Peyer's patch (tissue), 4 donors: ENCODE data around the gene TFPI. TPM values are rescaled to one million over a fixed set of nuclear protein-coding genes. Genes with fewer than 3 reads are reported as not detected.
A peak's percentile ranks its signal among the peaks of the same experiment; 100 is the strongest.

Experiments used
- DNase-seq, 3 donors: peaks; one replicate each; pipeline ENCODE4 v3.0.0-alpha.2; 2017 to 2019
- H3K27ac ChIP-seq, 4 donors: fragments of 200-600 bp; sonication (generic); one replicate each; pipeline ENCODE4 v1.5.1; 2016 to 2019
- H3K27me3 ChIP-seq, 2 donors: fragments of 200-600 bp; sonication (generic); one replicate each; pipeline ENCODE4 v1.5.1; 2019
- H3K36me3 ChIP-seq, 3 donors: fragments of 200-600 bp; sonication (generic); one replicate each; pipeline ENCODE4 v1.5.1; 2016 to 2019
- H3K4me1 ChIP-seq, 4 donors: fragments of 200-600 bp; sonication (generic); one replicate each; pipeline ENCODE4 v1.5.1; 2016 to 2019
- H3K4me3 ChIP-seq, 4 donors: fragments of 200-600 bp; sonication (generic); 1 replicate in 3 of 4; 2 replicates in 1 of 4; pipeline ENCODE4 v1.5.1; 2016 to 2019; ENCODE audit warnings: mild to moderate bottlenecking in 1 of 4
- H3K9me3 ChIP-seq, 4 donors: fragments of 200-600 bp; sonication (generic); one replicate each; pipeline ENCODE4 v1.5.1; 2016 to 2019; ENCODE audit warnings: mild to moderate bottlenecking in 1 of 4
- POLR2A ChIP-seq, 2 donors: fragments of 450-650 bp; IDR thresholded peaks; one replicate each; pipeline ENCODE4 v1.5.1; 2017; ENCODE audit warnings: antibody characterized with exemption in 2 of 2, mild to moderate bottlenecking in 2 of 2, moderate library complexity in 2 of 2
- total RNA-seq, 4 donors: library from RNA; depleted of rRNA; stranded (reverse); fragments of >200 nt; gene quantifications; one replicate each; pipeline ENCODE4 v1.1.0, GENCODE V29; 2016
- TF ChIP-seq, protein P1 (sequence below), 6 experiments: fragments of 450-650 bp in 4 of 6; fragments of 200-600 bp in 2 of 6; sonication (generic) in 1 of 6; IDR thresholded peaks; one replicate each; pipeline ENCODE4 v1.5.1; 2017 to 2019; ENCODE audit warnings: antibody characterized with exemption in 6 of 6, mild to moderate bottlenecking in 3 of 6, moderate library complexity in 1 of 6

TFPI gene
- total RNA-seq, 4 donors from 2014 or later, result 69.9 to 91.4 (median 75.8) TPM

DNA sequence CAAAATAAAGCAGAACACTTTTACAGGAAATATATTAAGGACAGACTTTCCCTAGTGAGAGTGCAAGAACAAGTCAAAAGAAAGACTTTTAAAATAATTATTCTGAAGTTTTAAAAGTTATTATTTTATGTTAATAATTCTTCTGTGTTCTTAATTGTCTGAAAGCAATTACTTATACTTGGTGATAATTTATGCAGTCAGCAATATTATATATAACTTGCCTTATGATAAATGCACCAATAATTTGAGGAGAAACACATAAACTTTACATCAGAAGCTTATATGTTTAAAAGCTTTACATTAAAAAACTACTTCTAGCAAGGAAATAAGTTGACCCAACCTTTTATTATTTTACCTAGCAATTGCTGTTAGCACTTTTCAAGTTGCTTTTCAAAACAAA, 102.7 kb downstream of the TFPI start:
- no peaks in the 10 kb centered on the region for H3K27me3 ChIP-seq
- no peaks in the 10 kb centered on the region for H3K36me3 ChIP-seq
- no peak overlapping the region for H3K4me3 ChIP-seq
- H3K4me1 ChIP-seq, result no peaks in the 10 kb centered on the region
- no peak for DNase-seq
- H3K27ac ChIP-seq, result no peak overlapping the region
- TF ChIP-seq, protein P1, sequence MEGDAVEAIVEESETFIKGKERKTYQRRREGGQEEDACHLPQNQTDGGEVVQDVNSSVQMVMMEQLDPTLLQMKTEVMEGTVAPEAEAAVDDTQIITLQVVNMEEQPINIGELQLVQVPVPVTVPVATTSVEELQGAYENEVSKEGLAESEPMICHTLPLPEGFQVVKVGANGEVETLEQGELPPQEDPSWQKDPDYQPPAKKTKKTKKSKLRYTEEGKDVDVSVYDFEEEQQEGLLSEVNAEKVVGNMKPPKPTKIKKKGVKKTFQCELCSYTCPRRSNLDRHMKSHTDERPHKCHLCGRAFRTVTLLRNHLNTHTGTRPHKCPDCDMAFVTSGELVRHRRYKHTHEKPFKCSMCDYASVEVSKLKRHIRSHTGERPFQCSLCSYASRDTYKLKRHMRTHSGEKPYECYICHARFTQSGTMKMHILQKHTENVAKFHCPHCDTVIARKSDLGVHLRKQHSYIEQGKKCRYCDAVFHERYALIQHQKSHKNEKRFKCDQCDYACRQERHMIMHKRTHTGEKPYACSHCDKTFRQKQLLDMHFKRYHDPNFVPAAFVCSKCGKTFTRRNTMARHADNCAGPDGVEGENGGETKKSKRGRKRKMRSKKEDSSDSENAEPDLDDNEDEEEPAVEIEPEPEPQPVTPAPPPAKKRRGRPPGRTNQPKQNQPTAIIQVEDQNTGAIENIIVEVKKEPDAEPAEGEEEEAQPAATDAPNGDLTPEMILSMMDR (IDR thresholded peaks at IDR 0.05), result no peak
- no peak for TF ChIP-seq POLR2A (IDR thresholded peaks at IDR 0.05)
- no peaks in the 10 kb centered on the region for H3K9me3 ChIP-seq

DNA sequence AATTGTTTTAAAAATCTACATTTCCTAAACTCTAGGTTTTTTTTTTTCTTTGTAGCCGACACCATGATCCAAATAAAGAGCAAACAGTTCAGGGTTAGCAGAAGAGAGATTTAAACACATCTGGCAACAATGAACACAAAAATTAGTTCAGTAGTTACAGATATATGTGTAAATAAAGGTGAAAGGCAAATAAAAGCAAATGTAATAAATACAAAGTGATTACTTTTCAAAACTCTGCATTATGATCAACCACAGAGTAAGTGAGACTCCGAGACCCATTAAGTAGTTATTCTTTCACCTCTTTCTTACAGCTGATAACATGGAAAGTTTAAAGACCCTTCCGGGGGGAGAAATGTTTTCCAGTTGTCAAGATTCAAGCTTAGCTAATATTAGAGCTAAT, 106.9 kb downstream of the TFPI start:
- no peaks in the 10 kb centered on the region for H3K27me3 ChIP-seq
- TF ChIP-seq, protein P1 (IDR thresholded peaks at IDR 0.05), result no peak
- TF ChIP-seq POLR2A (IDR thresholded peaks at IDR 0.05), result no peak
- DNase-seq, result no peak
- H3K4me1 ChIP-seq, result no peaks in the 10 kb centered on the region
- peak overlapping the region in 1 of 4 donors; percentile 52 for H3K27ac ChIP-seq
- peak overlapping the region in 3 of 4 donors; percentile 5 to 35 (median 23) for H3K4me3 ChIP-seq
- no peaks in the 10 kb centered on the region for H3K36me3 ChIP-seq
- no peaks in the 10 kb centered on the region for H3K9me3 ChIP-seq

DNA sequence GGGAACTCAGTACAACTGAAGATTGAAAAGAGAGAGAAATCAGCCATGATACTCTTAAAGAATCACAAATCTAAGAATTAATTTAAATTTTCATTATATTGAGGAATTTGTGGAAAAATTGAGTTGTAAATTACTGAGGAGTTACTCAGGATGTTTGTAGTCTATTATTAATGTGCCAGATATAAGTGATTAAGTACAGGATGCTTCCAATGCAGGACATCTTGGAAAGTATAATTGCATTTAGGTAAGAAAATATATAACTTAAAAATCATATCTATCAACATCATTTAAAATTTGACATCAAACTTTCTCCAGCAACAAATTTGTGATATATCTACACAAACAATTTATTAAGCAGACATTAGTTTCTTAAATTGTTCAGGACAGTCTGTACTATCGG, 107.5 kb downstream of the TFPI start:
- Histone ChIP-seq H3K27me3 (no peaks in the 10 kb centered on the region), H3K27ac (no peak overlapping the region), H3K4me1 (no peaks in the 10 kb centered on the region), H3K9me3 (no peaks in the 10 kb centered on the region), H3K4me3 (peak overlapping the region in 1 of 4 donors; percentile 35), H3K36me3 (no peaks in the 10 kb centered on the region)
- no peak for TF ChIP-seq POLR2A (IDR thresholded peaks at IDR 0.05)
- TF ChIP-seq, protein P1 (IDR thresholded peaks at IDR 0.05), result no peak
- DNase-seq, result no peak

DNA sequence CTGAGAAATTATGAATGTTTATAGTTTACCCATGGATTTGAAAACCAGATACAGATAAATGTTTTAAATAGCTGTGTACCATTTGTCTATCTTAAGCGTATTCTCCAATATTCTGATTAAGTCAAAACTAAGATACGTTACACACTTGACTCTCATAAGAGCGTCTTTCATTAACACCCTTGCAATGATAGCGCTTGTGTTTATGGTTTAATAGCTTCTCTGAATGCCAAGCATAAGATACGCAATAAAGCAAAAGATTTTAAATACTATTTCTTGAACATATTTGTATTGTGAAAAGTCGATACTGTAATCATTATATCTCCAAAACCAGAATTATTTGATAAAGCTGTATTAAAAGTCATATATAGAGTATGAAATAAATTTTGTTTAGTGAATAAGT, 109.2 kb downstream of the TFPI start:
- no peaks in the 10 kb centered on the region for H3K4me1 ChIP-seq
- no peak for TF ChIP-seq POLR2A (IDR thresholded peaks at IDR 0.05)
- TF ChIP-seq, protein P1 (IDR thresholded peaks at IDR 0.05), result no peak
- H3K27me3 ChIP-seq, result no peaks in the 10 kb centered on the region
- no peak for DNase-seq
- H3K4me3 ChIP-seq, result no peak overlapping the region
- H3K36me3 ChIP-seq, result no peaks in the 10 kb centered on the region
- H3K9me3 ChIP-seq, result no peaks in the 10 kb centered on the region
- no peak overlapping the region for H3K27ac ChIP-seq

DNA sequence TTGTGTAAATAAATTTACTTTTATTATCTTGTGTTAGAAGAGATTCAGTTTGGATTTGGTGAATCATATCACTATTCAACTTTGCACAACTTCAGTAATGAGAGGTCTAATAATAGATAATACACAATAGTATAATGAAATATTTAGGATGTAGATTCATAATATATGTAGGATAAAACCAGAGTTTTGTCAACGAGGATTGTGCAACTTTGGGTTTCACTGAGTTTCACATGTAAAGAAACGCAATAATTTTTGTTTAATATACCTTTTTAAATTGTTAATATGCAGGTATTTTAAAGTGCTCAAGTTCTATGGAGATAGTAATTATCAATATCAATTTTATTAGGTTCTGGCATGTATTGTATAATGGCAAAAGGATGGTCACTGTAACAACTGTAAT, 111.5 kb downstream of the TFPI start:
- TF ChIP-seq, protein P1 (IDR thresholded peaks at IDR 0.05), result no peak
- no peak for TF ChIP-seq POLR2A (IDR thresholded peaks at IDR 0.05)
- H3K4me1 ChIP-seq, result no peaks in the 10 kb centered on the region
- DNase-seq, result no peak
- no peaks in the 10 kb centered on the region for H3K9me3 ChIP-seq
- no peaks in the 10 kb centered on the region for H3K36me3 ChIP-seq
- H3K27ac ChIP-seq, result no peak overlapping the region
- H3K27me3 ChIP-seq, result no peaks in the 10 kb centered on the region
- H3K4me3 ChIP-seq, result no peak overlapping the region

DNA sequence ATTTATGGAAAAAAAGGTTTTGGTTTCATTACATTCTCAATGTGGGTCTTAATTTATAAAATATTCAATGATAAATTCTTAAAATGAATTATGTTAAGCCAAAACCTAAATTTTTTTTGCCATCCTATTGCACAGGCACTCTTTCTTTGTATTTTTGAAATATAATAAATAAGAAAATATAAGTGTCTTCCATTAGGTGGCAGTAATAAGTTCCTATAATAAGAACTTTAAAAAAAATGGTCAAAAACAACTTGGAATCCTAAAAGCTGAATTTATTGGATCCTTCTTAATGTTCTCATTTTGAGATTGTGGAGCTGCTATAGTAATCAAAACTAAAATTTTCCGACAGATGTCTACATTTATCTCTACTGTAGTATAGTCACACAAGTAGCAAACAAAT, 111.9 kb downstream of the TFPI start:
- no peak overlapping the region for H3K27ac ChIP-seq
- H3K4me1 ChIP-seq, result no peaks in the 10 kb centered on the region
- H3K9me3 ChIP-seq, result no peaks in the 10 kb centered on the region
- no peaks in the 10 kb centered on the region for H3K27me3 ChIP-seq
- TF ChIP-seq POLR2A (IDR thresholded peaks at IDR 0.05), result no peak
- TF ChIP-seq, protein P1 (IDR thresholded peaks at IDR 0.05), result no peak
- no peak for DNase-seq
- no peaks in the 10 kb centered on the region for H3K36me3 ChIP-seq
- H3K4me3 ChIP-seq, result no peak overlapping the region
